ENCODE results near the gene POU2AF3.

The POU2AF3 gene

GRCh38 chr11:111298413-111299100 is at the start of gene POU2AF3:
Gene POU2AF3, plus strand, starts transcription at chr11:111298546. Its CDS starts 36 bp downstream, at chr11:111298582.
- H3K79me2 ChIP-seq (ENCODE audit: insufficient read depth, low read length), result no peaks in the 10 kb centered on the region
- H3K9ac ChIP-seq (ENCODE audit: low read depth, low read length, poor library complexity, severe bottlenecking), result no peak within 1 kb of the TSS
- no peak for TF ChIP-seq EZH2phosphoT487 (IDR thresholded peaks at IDR 0.05; ENCODE audit: borderline replicate concordance)
- TF ChIP-seq, protein P1, sequence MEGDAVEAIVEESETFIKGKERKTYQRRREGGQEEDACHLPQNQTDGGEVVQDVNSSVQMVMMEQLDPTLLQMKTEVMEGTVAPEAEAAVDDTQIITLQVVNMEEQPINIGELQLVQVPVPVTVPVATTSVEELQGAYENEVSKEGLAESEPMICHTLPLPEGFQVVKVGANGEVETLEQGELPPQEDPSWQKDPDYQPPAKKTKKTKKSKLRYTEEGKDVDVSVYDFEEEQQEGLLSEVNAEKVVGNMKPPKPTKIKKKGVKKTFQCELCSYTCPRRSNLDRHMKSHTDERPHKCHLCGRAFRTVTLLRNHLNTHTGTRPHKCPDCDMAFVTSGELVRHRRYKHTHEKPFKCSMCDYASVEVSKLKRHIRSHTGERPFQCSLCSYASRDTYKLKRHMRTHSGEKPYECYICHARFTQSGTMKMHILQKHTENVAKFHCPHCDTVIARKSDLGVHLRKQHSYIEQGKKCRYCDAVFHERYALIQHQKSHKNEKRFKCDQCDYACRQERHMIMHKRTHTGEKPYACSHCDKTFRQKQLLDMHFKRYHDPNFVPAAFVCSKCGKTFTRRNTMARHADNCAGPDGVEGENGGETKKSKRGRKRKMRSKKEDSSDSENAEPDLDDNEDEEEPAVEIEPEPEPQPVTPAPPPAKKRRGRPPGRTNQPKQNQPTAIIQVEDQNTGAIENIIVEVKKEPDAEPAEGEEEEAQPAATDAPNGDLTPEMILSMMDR (conservative IDR thresholded peaks at IDR 0.05; ENCODE audit: low read length), result no peak
- no peak within 1 kb of the TSS for H3K4me2 ChIP-seq (ENCODE audit: low read depth, low read length, poor library complexity, severe bottlenecking)
- H2AFZ ChIP-seq (ENCODE audit: low read length), result no peak within 1 kb of the TSS
- no peaks in the 10 kb centered on the region for H3K4me1 ChIP-seq (ENCODE audit: insufficient read depth, low read length, poor library complexity, severe bottlenecking)
- no peaks in the 10 kb centered on the region for H3F3A ChIP-seq (ENCODE audit: low read depth)
- H3K9me2 ChIP-seq (replicated peaks; ENCODE audit: low read depth, low read length), result no peaks in the 10 kb centered on the region
- no peaks in the 10 kb centered on the region for H3K27me3 ChIP-seq (ENCODE audit: insufficient read depth, low read length, poor library complexity, severe bottlenecking)
- H3K4me3 ChIP-seq (ENCODE audit: low read length, poor library complexity, severe bottlenecking), result no peak within 1 kb of the TSS
- H4K20me1 ChIP-seq (ENCODE audit: insufficient read depth, low read length, poor library complexity, severe bottlenecking), result no peaks in the 10 kb centered on the region
- H3K36me3 ChIP-seq (ENCODE audit: insufficient read depth, low read length), result no peaks in the 10 kb centered on the region
- no peaks in the 10 kb centered on the region for H3K9me3 ChIP-seq (ENCODE audit: insufficient read depth, low read depth, low read length)

- Histone ChIP-seq H3K4me2 (ENCODE audit: low read depth, low read length, poor library complexity, severe bottlenecking) (no peak overlapping the region), H4K20me1 (ENCODE audit: insufficient read depth, low read length, poor library complexity, severe bottlenecking) (no peaks in the 10 kb centered on the region), H3K36me3 (ENCODE audit: insufficient read depth, low read length) (no peaks in the 10 kb centered on the region), H3F3A (ENCODE audit: low read depth) (no peaks in the 10 kb centered on the region), H3K4me3 (ENCODE audit: low read length, poor library complexity, severe bottlenecking) (no peak overlapping the region), H3K9ac (ENCODE audit: low read depth, low read length, poor library complexity, severe bottlenecking) (no peak overlapping the region), H3K9me2 (replicated peaks; ENCODE audit: low read depth, low read length) (no peaks in the 10 kb centered on the region), H3K27me3 (ENCODE audit: insufficient read depth, low read length, poor library complexity, severe bottlenecking) (peaks cover 6% of the 10 kb centered on the region), H3K79me2 (ENCODE audit: insufficient read depth, low read length) (no peaks in the 10 kb centered on the region), H2AFZ (ENCODE audit: low read length) (no peak overlapping the region), H3K4me1 (ENCODE audit: insufficient read depth, low read length, poor library complexity, severe bottlenecking) (no peaks in the 10 kb centered on the region), H3K9me3 (ENCODE audit: insufficient read depth, low read depth, low read length) (no peaks in the 10 kb centered on the region)
- TF ChIP-seq, protein P1 (conservative IDR thresholded peaks at IDR 0.05; ENCODE audit: low read length), result no peak
- no peak for TF ChIP-seq EZH2phosphoT487 (IDR thresholded peaks at IDR 0.05; ENCODE audit: borderline replicate concordance)
Measured at GRCh38 chr11:111250936-111251335, 47.4 kb upstream of the POU2AF3 start.

DNA sequence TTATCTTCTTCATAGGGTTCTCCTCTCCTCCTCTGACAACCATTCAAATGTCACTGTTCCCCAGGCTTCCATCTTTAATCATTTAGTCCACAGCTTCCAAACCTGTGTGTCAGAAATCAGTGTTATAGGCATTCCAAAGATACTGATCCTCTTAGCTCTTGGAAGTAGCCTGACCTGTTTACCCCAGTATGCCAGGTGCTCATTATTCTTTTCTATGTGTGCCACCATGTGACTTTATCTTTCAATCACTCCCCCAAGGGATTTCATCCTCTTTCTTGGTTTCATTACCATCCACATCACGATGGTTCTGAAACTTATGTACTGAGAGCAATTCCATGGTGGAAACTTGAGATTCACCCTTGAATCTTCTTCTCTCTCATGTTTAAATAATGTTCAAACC is 45.2 kb upstream of the POU2AF3 start:
- TF ChIP-seq, protein P1 (conservative IDR thresholded peaks at IDR 0.05; ENCODE audit: low read length), result no peak
- TF ChIP-seq EZH2phosphoT487 (IDR thresholded peaks at IDR 0.05; ENCODE audit: borderline replicate concordance), result no peak
- Histone ChIP-seq H3F3A (ENCODE audit: low read depth) (no peaks in the 10 kb centered on the region), H3K9me2 (replicated peaks; ENCODE audit: low read depth, low read length) (no peaks in the 10 kb centered on the region), H3K9ac (ENCODE audit: low read depth, low read length, poor library complexity, severe bottlenecking) (no peak overlapping the region), H3K4me1 (ENCODE audit: insufficient read depth, low read length, poor library complexity, severe bottlenecking) (no peaks in the 10 kb centered on the region), H2AFZ (ENCODE audit: low read length) (no peak overlapping the region), H3K79me2 (ENCODE audit: insufficient read depth, low read length) (no peaks in the 10 kb centered on the region), H3K36me3 (ENCODE audit: insufficient read depth, low read length) (no peaks in the 10 kb centered on the region), H3K4me2 (ENCODE audit: low read depth, low read length, poor library complexity, severe bottlenecking) (no peak overlapping the region), H4K20me1 (ENCODE audit: insufficient read depth, low read length, poor library complexity, severe bottlenecking) (no peaks in the 10 kb centered on the region), H3K9me3 (ENCODE audit: insufficient read depth, low read depth, low read length) (no peaks in the 10 kb centered on the region), H3K27me3 (ENCODE audit: insufficient read depth, low read length, poor library complexity, severe bottlenecking) (peaks cover 6% of the 10 kb centered on the region), H3K4me3 (ENCODE audit: low read length, poor library complexity, severe bottlenecking) (no peak overlapping the region)

Data from Loucy (cell line).